NOMO-1 (cell line): ENCODE measurements around the gene PAM.
"Not testable (repeated sequence)": the region's sequence is repeated elsewhere in the genome, so short reads cannot be mapped to it uniquely, and the experiment has no call there.

Experiments used
- DNase-seq, 2 experiments: peaks; one replicate each; lab custom pipeline; 2025; ENCODE audit not compliant: unreplicated experiment in 2 of 2; lab: John Stamatoyannopoulos, UW

PAM gene

GRCh38 chr5:103034662-103035392, 279.7 kb downstream of the PAM start:
- no peak for DNase-seq

GRCh38 chr5:103035701-103036100, 280.6 kb downstream of the PAM start:
- no peak for DNase-seq

- DNase-seq = no peak
Observed at GRCh38 chr5:103036601-103037000, 281.5 kb downstream of the PAM start.

GRCh38 chr5:103037673-103038455, 282.8 kb downstream of the PAM start:
- DNase-seq = no peak

- DNase-seq = peak in 1 of 2 experiments; percentile 57
Observed at GRCh38 chr5:103041071-103041676, 286.1 kb downstream of the PAM start.

GRCh38 chr5:103046706-103047105, 291.6 kb downstream of the PAM start:
- DNase-seq = not testable (repeated sequence)

GRCh38 chr5:103057208-103058130, 302.4 kb downstream of the PAM start:
- DNase-seq = no peak

- DNase-seq = no peak
Observed at GRCh38 chr5:103059525-103059924, 304.4 kb downstream of the PAM start.

GRCh38 chr5:103060424-103060954, 305.4 kb downstream of the PAM start:
- no peak for DNase-seq

GRCh38 chr5:103066326-103066725, 311.2 kb downstream of the PAM start:
- peak; percentile 43 to 85 for DNase-seq

- not testable (repeated sequence) for DNase-seq
Observed at GRCh38 chr5:103073500-103073899, 318.4 kb downstream of the PAM start.

GRCh38 chr5:103075442-103075841, 320.3 kb downstream of the PAM start:
- no peak for DNase-seq
